B cell (primary cell): ENCODE measurements around the gene SLIT3.

Source experiments
- CTCF ChIP-seq: fragments of 200-600 bp; IDR thresholded peaks from one replicate; pipeline ENCODE4 v1.8.0; 2022; ENCODE audit warnings: antibody characterized with exemption, mild to moderate bottlenecking
- EZH2 ChIP-seq: IDR thresholded peaks from 2 replicates; pipeline ENCODE4 v1.6.1; 2012; ENCODE audit warnings: borderline replicate concordance, low read depth, mild to moderate bottlenecking, moderate library complexity, low read length; ENCODE audit not compliant: insufficient read depth, poor library complexity, severe bottlenecking

GRCh38 chr5:169072233-169072632, 228.7 kb downstream of the SLIT3 start:
- TF ChIP-seq CTCF (no peak), EZH2 (no peak)
